ENCODE data around the gene CLINT1.

DNA sequence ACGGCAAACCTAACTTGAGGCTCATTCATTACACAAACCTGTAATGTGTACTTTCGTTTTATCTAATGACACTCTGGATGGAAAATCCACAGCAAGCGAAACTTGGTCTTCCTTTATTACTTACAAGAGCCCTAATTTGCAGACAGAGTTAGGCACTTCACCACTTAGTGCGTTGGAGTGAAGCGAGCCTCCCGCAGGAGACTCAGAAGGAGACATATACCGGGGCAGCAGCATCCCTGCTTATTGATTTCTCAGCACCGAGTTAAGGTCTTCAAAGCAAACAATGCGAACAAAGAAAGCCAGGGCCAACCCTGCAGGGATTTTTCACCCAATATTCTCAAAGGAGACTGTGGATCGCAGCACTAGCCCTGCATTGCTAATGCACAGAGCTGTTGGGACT is 86.8 kb downstream of the CLINT1 start:
- TF ChIP-seq GATA3 (IDR thresholded peaks at IDR 0.05; ENCODE audit: low read depth, low read length) (no peak), GATA2 (IDR thresholded peaks at IDR 0.05; ENCODE audit: low read depth, low read length) (no peak)
